CD4-positive, alpha-beta T cell treated with Interleukin-6 at 100 ng/mL for 8 hours (primary cell): ENCODE data around the gene TMEM59.
"Not testable (repeated sequence)": the region's sequence is repeated elsewhere in the genome, so short reads cannot be mapped to it uniquely, and the experiment has no call there.

Source experiments
- DNase-seq: peaks from one replicate; pipeline ENCODE4 v3.0.0-alpha.2; 2020; ENCODE audit warnings: mixed read lengths, low spot score

The TMEM59 gene, protein sequence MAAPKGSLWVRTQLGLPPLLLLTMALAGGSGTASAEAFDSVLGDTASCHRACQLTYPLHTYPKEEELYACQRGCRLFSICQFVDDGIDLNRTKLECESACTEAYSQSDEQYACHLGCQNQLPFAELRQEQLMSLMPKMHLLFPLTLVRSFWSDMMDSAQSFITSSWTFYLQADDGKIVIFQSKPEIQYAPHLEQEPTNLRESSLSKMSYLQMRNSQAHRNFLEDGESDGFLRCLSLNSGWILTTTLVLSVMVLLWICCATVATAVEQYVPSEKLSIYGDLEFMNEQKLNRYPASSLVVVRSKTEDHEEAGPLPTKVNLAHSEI

DNA sequence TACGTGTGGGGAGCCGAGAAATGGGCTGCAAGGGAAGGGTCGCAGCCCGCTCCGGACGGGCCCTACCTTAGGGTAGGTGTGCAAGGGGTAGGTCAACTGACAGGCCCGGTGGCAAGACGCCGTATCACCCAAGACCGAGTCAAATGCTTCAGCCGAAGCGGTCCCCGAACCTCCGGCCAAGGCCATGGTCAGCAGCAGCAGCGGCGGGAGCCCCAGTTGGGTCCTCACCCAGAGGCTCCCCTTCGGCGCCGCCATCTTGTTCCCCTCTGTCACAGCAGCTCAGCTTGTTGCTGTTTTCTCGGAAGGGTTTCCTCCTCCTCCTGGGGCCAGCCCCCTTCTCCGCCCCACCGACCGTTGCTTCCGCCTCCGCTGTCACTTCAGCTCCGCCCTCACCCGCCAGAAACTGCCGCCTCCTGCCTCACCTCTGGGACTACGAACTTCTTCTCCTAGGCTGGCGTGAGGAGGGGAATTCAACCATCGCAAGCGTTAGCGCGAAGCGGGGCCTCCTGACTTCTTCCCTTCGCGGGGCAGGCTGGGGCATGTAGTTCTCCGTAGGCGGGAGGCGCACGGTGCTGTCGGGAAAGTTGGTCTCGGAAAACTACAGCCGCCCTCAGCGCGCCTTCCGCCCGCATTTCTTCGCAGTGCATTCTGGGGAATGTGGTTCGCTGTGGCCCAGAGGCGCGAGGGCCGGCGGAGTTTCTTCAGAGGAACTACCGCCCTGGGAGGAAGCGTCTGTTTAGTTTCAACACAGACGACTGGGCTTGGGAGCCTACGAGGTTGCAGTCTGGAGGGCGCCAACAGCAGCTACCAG, at the start of gene TMEM59, which contains the start of gene TCEANC2:
TMEM59 (minus strand) TSS at position 271 of the 811 bp plus-strand sequence; CDS start at position 255, 16 bp downstream.
TCEANC2 (plus strand) TSS at position 675 of the 811 bp plus-strand sequence. CDS start 815 bp downstream, outside the sequence.
- DNase-seq: peak; percentile 98

DNA sequence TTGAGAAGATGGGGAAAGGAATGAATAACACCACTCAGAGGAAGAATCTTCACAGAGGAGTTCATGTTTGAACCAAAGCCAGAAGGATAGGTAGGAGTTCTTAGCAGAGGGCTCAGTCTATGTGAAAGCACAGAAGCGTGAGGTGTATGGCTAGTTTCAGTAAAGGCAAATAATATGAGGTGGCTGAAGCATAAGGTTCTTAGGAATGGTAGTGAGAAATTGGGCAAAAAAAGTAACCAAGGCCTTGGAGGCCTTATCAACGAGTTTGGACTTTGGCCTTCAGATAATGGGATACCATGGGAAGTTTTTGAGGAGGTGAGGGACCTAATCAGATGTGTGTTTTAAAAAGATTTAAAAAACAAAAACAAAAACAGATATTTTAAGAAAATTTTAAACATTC, 47.5 kb upstream of the TMEM59 start:
- DNase-seq: no peak

DNA sequence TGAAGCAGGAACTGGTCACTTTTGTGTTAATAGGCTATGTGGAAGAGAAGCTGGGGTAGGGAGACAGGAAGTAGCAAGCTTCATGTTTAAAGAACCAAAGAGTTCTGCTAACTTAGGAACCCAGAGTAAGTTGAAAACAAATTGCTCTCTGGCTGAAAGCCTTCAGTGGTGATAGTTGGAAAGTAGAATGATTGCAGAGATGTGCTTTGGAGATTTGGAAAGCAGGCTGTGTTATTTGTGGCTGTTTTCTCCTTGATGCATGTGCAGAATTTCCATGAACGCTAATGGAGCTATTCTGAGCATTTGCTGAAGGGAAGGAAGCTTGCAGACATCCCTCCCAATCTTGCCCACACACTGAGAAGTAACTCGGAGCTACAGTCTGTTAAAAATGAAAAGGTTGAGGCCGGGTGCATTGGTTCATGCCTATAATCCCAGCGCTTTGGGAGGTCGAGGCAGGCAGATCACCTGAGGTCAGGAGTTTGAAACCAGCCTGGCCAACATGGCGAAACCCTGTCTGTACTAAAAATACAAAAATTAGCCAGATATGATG, 46.1 kb upstream of the TMEM59 start:
- no peak for DNase-seq

DNA sequence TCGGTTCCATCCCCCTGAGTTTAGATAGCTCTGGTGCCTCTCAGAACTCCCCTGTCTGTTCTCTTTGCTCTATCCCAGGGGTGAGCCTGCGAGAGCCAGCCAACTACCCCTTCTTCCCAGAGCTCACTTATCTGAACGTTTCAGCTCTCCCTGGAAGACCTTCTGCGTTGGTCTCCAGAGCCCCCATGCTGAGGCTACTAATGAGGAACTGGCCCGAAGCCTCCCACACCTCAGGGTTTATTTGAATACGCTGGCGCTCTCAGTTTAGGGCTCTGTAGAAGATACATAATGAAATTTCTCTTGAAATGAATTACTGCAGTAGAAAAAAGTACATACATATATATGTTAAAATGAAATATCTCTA, 43.9 kb upstream of the TMEM59 start:
- no peak for DNase-seq

DNA sequence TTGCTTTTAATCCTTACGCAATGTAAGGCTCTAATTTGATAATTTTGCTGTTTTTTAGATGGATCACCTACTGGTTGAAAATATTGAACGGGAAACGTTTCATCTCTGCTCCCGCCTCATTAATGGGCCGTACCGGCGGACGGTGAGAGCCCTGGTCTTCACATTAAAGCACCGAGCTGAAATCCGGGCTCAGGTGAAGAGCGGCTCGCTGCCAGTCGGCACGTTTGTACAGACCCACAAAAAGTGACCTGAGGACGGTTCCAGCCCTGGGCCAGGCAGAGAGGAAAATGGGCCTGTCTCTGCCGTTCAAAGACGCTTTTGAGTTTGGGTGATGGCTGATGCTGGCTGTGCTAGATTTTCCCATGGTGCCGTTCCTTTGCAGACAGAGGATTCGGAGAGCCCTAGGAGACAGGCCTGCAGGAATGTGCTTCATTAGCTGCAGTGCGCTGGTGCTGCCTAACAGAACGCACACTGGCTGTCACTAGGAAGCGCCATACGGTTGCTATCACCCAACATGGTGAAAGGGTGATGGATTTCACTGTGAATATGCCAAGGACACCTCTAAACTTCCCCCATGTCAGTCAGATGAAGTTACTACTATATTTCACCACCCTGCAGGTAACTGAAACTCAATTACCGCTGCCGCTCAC, 43.3 kb upstream of the TMEM59 start:
- no peak for DNase-seq

DNA sequence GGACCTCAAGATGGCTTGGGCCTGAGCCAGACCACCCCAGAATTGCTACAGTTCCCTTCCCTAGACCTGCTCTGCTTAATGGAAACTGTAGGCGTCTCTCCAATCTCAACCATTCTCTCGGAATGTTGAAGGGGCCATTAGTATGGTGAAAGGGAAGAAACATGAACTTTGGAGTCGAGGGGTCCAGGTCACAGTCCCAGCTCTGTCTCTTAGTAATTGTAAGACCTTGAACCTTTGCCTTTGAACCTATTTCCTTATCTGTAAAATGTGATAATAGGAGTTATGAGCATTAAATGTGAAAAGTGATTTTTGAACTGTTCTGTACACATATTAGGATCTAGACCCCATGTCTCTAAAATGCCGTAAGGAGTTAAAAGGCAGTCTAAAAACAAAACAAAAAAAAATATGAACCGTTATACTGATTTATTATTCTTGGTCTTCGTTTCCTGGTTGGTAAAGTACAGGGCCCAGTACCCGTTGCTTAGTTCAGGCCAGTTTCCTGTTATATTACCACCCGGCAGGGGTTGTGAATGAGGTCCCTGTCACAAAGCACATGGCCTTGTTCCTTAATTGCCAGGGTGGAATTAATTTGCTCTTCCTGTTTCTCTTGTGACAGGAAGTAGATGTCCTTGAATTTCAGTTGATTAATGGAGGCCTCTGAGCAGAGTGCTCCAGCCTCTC, 42.7 kb upstream of the TMEM59 start:
- no peak for DNase-seq

DNA sequence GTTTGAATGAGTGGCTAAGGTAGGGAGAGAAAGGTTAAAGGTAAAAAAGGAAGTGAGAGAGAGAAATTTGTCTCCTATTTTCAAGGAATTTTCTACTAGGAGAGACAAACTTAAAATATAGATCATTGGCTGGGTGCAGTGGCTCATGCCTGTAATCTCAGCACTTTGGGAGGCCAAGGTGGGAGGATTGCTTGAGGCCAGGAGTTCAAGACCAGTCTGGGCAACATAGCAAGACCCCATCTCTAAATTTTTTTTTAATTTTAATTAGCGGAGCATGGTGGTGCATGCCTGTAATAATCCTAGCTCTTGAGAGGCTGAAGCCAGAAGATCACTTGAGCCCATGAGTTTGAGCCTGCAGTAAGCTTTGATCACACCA, 41.7 kb upstream of the TMEM59 start:
- not testable (repeated sequence) for DNase-seq

DNA sequence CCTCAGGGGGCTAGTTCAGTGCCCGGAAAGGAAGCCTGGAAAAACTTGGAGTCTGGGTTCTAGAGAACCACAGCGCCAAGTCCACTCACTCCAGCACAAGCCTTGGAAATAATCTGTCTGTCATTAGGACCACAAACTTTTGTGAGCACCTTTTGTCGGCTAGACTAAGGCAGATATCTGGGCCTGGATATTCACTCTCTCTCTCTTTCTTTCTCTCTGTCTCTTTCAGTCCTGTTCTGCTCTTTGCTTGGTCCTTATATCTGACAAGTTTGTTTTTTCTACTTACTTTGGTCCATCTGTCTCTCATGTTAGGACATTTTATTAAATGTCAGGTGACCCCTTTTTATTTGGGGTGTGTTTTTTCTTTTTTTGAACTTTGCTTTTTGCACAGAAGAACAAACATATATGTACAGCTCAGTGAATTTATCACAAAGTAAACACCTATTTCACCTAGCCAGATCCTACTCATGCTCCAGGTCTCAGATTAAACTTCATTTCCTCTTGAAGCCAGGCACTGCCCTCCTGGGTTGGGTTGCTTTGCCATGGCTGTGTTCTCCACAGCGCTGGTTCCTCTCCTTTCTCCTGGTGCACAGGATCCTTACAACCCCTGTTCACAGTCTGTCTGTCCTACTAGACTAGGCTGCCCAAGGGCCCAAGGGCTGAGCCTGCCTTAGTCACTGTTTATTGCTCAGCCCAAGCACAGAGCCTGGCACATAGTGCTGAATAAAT, 41.2 kb upstream of the TMEM59 start:
- DNase-seq: no peak

DNA sequence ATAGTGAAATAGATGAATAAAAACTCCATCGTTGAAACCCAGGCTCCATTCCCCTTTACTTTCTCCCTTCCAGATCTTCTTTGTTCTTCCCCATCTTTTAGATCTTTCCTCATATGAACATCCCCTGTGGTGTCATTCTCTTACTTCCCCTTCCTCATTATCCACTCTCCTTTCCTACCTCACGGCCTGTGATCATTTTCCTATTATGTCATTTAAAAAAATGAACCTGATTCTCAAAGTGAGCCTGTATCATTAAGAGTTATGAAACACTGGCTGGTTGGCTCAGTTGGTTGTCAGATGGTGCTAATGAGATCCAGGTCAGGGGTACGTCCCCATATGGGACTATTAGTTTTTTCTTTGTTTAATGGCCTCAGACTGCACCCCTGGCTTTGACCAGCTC, 38.7 kb upstream of the TMEM59 start:
- no peak for DNase-seq

DNA sequence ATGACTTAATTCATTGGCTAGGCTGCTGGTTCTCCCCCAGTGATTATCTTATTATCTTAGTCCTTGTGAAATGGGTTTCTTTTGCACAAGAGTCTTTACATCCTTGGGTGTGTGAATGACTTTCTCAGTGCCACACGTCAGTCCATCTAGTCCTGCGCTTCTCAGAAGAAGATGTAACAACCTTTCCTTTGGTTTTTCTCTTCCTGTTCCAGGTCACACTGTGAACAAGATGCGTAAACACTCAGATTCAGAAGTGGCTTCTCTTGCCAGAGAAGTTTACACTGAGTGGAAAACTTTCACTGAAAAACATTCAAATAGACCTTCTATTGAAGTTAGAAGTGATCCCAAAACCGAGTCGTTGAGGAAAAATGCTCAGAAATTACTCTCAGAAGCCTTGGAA, 35.4 kb upstream of the TMEM59 start:
- DNase-seq: no peak

DNA sequence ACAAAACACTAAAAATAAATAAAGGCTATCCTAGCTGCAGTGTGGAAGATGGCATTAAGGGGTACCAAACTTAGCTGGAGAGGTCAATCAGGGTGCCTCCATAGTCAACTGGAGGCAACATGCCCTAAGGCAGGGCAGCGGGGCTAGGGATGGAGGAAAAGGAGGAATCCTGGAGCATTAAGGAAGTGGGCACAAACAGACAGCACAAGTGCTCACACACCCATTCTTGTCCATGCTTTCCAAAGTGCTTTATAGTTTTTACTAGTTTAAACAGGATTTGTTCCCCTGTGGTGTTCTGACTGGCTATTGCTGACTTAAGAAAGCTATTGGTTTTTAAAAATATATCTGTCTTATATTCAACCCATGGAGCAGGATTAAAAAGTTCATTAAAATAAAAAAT, 33.8 kb upstream of the TMEM59 start:
- DNase-seq: no peak

DNA sequence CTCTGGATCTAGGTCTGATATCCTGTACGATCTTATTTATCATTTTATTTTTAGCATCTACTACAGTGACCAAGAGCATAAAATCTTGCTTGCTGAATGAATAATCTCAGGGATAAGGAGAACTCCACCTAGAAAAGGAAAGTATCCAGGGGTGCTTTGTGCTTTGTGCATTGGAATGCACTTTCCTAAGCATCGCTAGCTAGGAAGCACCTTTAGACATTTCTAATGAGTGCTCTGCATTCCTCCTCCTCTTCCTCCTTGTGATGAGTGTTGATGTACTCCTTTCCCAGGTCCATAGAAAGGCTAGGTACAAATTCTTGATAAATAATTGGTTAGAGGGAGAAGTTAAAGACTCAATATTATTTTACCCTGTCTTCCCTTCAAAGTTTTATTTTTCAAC, 31.8 kb upstream of the TMEM59 start:
- no peak for DNase-seq

DNA sequence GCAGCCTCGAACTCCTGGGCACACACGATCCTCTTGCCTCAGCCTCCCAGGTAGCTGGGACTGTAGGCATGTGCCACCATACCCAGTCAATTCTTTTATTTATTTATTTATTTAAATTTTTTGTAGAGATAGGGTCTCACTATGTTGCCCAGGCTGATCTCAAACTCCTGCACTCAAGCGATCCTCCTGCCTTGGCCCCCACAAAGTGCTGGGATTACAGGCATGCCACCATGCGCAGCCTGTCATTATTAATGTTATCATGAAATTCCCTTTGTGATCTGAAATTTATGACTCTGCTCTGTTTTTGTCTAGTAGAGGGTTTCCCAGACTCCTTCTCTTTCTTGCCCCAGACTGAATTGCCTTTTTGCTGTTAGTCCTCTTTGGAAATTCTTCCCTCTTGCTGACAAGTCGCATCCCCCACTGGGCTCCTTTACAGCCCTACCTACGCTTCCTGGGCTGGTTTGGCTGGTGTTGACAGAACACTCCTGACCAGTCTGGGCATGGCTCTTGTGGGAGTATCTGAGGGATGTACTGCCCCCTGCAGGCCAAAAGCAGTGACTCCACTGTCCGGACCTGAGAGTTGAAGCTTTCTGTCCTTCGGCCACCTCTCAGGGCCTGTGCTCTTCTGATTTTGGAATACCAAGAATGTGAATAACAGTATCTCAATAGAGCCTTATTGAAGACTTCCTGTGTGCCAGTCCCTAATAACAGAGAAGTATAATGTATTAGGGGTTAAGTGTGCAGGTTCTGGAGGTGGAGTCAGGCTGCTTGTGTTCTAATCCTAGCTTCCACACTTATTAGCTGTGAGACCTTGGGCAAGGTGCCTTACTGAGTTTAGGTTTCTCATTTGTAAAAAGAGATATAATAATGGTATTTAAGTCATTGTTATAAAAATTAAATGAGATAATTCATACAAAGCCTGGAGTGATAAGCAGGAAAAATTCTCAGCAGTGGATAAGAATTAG, 28.6 kb upstream of the TMEM59 start:
- DNase-seq: peak; percentile 36

DNA sequence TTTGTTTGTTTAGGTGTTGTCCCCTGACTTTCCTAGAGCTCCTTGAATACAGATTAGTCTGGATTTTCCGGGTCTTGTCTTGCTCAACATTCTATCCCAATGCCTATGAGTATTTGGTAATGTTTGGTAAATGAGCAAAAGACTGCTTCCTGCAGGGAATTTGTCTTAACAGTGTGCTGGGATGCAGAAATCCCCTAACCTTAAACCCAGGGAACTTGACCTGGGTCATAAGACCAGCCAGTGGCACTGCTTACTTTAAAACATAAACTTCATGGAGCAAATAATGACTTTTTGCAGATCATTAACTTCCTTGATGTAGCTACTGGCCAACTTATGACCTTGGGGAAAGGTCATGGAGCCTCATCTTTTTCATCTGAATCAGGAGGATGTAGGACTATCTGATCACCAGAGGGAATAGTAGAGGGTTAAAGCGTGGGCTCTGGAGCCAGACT, 27.6 kb upstream of the TMEM59 start:
- no peak for DNase-seq

DNA sequence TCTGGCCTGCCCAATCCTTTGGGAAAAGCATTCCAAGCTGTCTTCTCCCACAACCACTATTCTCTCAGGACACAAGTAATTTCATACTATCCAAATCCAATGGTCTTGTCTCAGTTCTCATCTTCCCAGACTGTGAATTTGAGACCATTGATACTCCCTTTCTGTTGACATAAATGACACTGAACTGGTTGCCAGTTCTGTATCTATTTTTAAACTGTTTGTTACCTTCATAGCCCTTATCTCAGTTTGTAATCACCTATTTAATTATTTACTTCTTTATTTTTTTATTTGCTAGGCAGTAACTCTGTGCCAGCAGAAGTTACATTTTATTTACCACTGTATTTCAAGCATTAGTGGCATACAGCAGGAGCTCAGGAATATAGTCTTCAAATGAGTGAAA, 24.4 kb upstream of the TMEM59 start:
- DNase-seq: no peak

DNA sequence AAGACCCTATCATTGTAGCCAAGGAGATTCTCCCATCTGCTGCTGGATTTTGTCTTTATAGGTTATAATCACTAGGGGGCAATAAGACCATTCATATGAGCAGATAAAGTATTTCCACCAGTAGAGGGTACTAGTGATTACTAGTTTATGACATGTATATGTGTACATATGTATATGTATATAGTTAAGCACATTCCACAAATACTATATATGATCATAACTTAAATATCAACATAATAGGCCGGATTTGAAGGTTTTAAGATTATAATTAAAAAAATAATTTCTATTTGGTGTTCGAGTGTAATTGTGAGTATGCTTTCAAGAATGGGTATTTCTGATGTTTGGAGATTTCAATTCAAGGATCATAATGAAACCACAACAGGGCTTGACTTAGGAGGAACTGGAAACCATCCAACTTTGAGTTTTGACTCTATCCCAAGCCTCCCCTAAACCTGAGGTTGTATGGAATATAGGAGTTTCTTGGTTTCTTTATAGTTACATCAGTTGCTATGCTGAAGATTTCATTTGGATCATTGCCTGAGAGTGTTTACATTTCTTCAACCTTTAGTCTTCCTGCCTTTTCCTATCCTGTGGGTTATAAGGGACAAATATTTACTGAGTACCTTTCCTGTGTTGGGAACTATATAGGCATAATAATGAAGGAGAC, 17.3 kb upstream of the TMEM59 start:
- peak; percentile 40 for DNase-seq

DNA sequence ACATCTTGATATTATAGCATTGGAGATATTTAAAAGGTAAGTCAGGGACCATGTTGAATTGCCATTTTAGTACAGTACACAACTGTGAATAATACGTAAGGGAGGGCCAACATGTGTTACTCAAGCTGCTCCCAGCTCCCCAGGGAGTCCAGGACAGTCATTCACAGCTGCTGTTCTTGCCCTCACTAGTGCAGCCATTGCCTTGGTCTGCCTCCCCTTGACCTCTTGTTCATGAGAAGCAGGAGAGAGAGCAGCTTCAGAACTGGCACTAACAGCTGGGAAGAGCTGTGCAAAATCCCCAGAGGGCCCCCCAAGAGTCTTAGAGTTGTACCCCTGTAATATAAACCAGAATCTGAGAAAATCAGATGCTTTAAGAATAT, 16.8 kb upstream of the TMEM59 start:
- no peak for DNase-seq

DNA sequence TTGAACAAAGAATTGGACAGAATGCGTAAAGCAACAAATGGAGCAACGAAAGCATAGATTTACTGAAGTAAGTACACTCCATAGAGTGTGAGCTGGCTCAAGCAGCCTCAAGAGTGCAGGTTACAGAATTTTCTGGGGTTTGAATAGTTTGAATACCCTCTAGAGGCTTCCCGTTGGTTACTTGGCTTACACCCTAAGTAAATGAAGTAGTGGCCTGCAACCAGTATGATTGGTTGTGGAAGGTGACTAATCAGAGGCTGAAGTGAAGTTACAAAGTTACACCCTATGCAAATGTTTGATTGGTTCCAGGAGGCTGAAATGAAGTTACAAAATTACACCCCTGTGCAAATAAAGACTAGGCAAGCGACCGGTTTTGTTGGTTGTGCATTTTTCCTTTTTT, 11.3 kb upstream of the TMEM59 start:
- no peak for DNase-seq

DNA sequence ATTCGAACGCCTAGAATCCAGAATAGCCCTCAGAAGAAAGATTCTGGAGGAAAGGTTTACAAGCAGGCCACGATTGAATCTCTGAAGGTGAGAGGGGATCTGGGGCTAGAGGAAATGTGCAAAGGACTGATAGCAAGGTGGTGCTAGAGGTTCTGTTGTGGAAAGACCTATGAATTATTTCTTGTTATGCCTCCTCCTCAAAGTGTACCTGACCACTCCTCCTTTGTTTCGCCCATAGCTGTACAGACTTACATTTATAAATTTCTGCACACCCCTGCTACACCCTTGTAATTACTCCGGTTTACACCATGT, 1.4 kb upstream of the TMEM59 start:
- no peak for DNase-seq
